Measurements from ENCODE around the gene OTOGL. TPM values are rescaled to one million over a fixed set of nuclear protein-coding genes. Genes with fewer than 3 reads are reported as not detected.

Gene OTOGL
- total RNA-seq, 1 donor from 2014 or later: 0.51 TPM

- intact Hi-C loops (cut with DNase I): no loop called here
- DNase-seq (ENCODE audit: low spot score): no peak
Observed at GRCh38 chr12:80317307-80317706, 218.0 kb downstream of the OTOGL start.

- no peak for DNase-seq (ENCODE audit: low spot score)
- intact Hi-C loops (cut with DNase I): no loop called here
Observed at GRCh38 chr12:80317899-80318298, 218.6 kb downstream of the OTOGL start.

- intact Hi-C loops (cut with DNase I): no loop called here
Observed at GRCh38 chr12:80320121-80320678, 220.9 kb downstream of the OTOGL start.

GRCh38 chr12:80321653-80322052, 222.3 kb downstream of the OTOGL start:
- intact Hi-C loops (cut with DNase I): no loop called here

More at GRCh38 chr12:80320121-80320678, 220.9 kb downstream of the OTOGL start:
- no peak for DNase-seq (ENCODE audit: low spot score)

GRCh38 chr12:80325167-80325959, 226.0 kb downstream of the OTOGL start:
- no peak for DNase-seq (ENCODE audit: low spot score)
- intact Hi-C loops (cut with DNase I): no loop called here

More at GRCh38 chr12:80321653-80322052, 222.3 kb downstream of the OTOGL start:
- no peak for DNase-seq (ENCODE audit: low spot score)

GRCh38 chr12:80332827-80333226, 233.5 kb downstream of the OTOGL start:
- intact Hi-C loops (cut with DNase I): no loop called here
- no peak for DNase-seq (ENCODE audit: low spot score)

GRCh38 chr12:80352474-80352873, 253.1 kb downstream of the OTOGL start:
- intact Hi-C loops (cut with DNase I): no loop called here
- DNase-seq (ENCODE audit: low spot score): no peak

GRCh38 chr12:80353254-80353653, 253.9 kb downstream of the OTOGL start:
- intact Hi-C loops (cut with DNase I): no loop called here
- DNase-seq (ENCODE audit: low spot score): no peak

GRCh38 chr12:80356097-80356496, 256.8 kb downstream of the OTOGL start:
- DNase-seq (ENCODE audit: low spot score): no peak
- intact Hi-C loops (cut with DNase I): no loop called here

GRCh38 chr12:80359703-80360102, 260.4 kb downstream of the OTOGL start:
- DNase-seq (ENCODE audit: low spot score): no peak
- intact Hi-C loops (cut with DNase I): no loop called here

- DNase-seq (ENCODE audit: low spot score): no peak
- intact Hi-C loops (cut with DNase I): no loop called here
Observed at GRCh38 chr12:80364056-80364455, 264.7 kb downstream of the OTOGL start.

GRCh38 chr12:80373666-80374065, 274.3 kb downstream of the OTOGL start:
- no peak for DNase-seq (ENCODE audit: low spot score)
- intact Hi-C loops (cut with DNase I): no loop called here

GRCh38 chr12:80374615-80375014, 275.3 kb downstream of the OTOGL start:
- DNase-seq (ENCODE audit: low spot score): no peak
- intact Hi-C loops (cut with DNase I): no loop called here

GRCh38 chr12:80377140-80377794, 277.9 kb downstream of the OTOGL start:
- intact Hi-C loops (cut with DNase I): no loop called here
- no peak for DNase-seq (ENCODE audit: low spot score)

GRCh38 chr12:80381121-80381520, 281.8 kb downstream of the OTOGL start:
- no peak for DNase-seq (ENCODE audit: low spot score)
- intact Hi-C loops (cut with DNase I): no loop called here

GRCh38 chr12:80382254-80382653, 282.9 kb downstream of the OTOGL start:
- intact Hi-C loops (cut with DNase I): no loop called here

GRCh38 chr12:80400571-80400991, 301.2 kb downstream of the OTOGL start:
- no peak for DNase-seq (ENCODE audit: low spot score)
- intact Hi-C loops (cut with DNase I): no loop called here

More at GRCh38 chr12:80382254-80382653, 282.9 kb downstream of the OTOGL start:
- no peak for DNase-seq (ENCODE audit: low spot score)

- intact Hi-C loops (cut with DNase I): no loop called here
- no peak for DNase-seq (ENCODE audit: low spot score)
Observed at GRCh38 chr12:80401191-80401590, 301.9 kb downstream of the OTOGL start.

GRCh38 chr12:80404629-80405028, 305.3 kb downstream of the OTOGL start:
- intact Hi-C loops (cut with DNase I): no loop called here
- no peak for DNase-seq (ENCODE audit: low spot score)

GRCh38 chr12:80406253-80406652, 306.9 kb downstream of the OTOGL start:
- intact Hi-C loops (cut with DNase I): no loop called here
- DNase-seq (ENCODE audit: low spot score): no peak

GRCh38 chr12:80411787-80412186, 312.4 kb downstream of the OTOGL start:
- intact Hi-C loops (cut with DNase I): no loop called here
- no peak for DNase-seq (ENCODE audit: low spot score)
